Fibroblast of skin of right quadriceps (primary cell): ENCODE results near the gene STARD3.

Experiments
- DNase-seq: peaks from one replicate; pipeline ENCODE4 v3.0.0-alpha.2; 2013

The STARD3 gene

DNA sequence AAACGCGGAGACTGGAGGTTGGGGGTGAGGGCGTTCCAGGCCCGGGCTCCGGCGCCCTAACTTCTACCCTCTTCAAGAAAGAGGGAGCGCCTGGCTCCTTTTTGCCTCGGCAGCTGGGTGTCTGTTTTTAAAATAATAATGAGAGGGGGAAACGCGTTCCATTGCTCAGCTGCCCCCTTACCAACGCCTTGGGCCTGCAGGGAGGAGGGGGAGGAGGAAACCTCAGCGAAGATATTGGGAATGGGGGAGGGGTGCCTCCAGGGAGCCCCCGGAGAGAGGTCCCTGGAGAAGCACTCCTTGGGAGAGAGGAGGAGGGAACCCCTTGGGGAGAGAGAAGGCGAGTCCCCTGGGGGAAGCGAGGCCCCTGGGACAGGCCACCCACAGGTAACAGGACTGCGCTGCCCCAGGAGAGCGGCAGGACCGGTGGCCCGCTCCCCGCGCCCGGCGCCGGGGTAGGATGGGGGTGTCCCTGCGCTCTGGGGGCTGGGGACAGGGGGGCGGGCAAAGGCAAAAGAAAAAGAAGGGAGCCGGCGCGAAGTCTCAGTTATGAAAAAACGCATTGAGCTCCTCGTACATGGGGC, 31.9 kb upstream of the STARD3 start:
- DNase-seq = no peak

DNA sequence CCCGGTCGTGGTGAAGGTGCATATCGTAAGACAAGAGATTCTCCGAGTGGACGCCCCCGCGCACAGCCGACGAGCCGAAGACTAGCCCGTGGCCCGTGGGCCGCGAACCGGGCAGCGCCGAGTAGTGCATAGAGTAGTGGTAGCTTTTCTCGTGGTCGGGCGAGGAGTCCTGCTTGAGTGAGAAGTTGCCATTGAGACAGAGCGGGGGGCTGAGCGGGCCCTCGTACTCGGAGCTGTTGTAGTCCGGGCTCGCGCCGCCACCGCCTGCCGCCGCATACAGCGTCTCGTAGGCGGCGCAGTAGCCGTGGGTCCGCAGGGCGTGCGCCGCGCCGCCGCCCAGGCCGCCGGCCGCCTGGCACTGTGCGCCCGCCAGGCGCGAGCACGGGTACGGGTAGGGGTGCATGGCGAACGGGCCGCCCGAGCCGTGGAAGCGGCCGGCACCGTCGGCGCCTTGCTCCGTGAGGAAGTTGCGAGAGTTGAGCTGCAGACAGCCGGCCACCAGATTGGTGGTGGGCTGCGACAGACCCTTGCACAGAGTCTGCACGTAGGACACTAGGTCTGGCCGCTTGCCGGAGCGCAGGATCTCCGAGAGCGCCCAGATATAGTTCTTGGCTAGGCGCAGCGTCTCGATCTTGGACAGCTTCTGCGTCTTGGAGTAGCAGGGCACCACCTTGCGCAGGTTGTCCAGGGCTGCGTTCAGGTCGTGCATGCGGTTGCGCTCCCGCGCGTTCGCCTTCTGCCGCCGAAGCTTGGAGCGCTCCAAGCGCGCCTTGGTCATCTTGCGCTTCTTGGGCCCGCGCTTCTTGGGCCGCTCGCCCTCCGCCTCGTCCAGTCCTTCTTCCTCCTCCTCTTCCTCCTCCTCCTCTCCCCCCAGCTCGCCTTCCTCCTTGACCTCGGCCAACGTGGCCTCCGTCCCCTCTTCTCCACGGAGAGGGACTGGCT, 31.2 kb upstream of the STARD3 start:
- no peak for DNase-seq

- no peak for DNase-seq
Measured at GRCh38 chr17:39606434-39607056, 30.4 kb upstream of the STARD3 start.

DNA sequence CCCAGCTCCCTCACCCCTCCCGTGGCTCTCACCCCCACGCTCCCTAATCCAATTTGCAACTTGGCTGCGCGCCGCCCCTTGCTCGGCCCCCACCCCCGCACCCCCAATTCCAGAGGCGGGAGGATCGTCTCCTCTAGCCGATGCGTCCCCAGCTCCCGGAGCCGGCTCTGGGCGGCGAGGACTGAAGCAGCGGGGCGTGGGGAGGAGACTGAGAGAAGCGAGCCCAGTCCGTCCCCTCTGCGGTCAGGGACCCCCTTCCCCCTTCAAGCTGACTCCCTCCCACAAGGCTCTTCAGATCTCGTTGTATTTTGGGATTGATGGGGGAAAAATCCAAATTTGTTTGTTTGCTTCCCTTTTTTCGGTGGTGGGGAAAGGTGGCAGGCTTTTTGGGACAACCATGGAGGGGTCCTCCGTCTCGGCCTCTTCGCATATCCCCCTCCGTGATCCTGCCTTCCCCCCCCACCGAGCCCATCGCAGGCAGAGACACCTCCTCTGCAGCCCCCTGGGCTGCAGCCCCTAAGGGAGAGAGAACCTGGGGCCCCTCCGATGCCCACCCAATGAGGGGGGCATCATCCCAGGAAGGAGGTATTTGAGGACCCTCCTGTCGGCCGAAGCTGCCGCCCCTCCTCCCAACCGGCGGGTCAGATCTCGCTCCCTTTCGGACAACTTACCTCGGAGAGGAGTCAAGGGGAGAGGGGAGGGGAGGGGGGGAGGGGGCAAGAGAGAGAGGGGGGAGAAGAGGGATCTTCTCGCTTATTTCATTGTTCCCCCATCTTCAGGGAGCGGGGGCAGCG, 29.7 kb upstream of the STARD3 start:
- no peak for DNase-seq

- DNase-seq = no peak
Measured at GRCh38 chr17:39607851-39608130, 29.2 kb upstream of the STARD3 start, which contains the start of gene NEUROD2. NEUROD2 (minus strand) TSS chr17:39607920; CDS start chr17:39606599, 1,321 bp downstream.

- DNase-seq = no peak
Measured at GRCh38 chr17:39608142-39608981, 28.6 kb upstream of the STARD3 start.

GRCh38 chr17:39609416-39610025, 27.4 kb upstream of the STARD3 start:
- DNase-seq = no peak

- no peak for DNase-seq
Measured at GRCh38 chr17:39611401-39612112, 25.4 kb upstream of the STARD3 start.

- DNase-seq = no peak
Measured at GRCh38 chr17:39612291-39612894, 24.6 kb upstream of the STARD3 start.

- no peak for DNase-seq
Measured at GRCh38 chr17:39612935-39613464, 23.9 kb upstream of the STARD3 start.

- no peak for DNase-seq
Measured at GRCh38 chr17:39614545-39615157, 22.3 kb upstream of the STARD3 start.

DNA sequence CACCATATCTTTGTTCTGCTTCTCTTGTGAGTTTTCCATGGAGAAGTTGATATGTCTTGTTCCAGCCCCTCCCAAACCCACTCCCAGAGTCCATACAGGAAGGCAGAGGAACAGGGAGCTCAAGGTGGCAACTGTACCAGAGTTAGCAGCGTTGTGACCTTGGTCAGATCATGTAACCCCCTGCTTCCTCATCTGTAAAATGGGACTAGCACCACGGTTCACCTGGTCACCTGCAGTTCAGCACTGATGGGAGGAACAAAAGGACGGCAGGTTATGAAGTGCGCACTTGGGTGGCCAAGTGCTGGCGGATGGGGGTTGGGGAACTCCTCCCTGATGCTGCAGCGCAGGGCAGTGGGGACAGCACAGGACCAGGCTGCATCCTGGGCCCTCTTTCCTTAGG, 21.5 kb upstream of the STARD3 start:
- DNase-seq = no peak

- DNase-seq = no peak
Measured at GRCh38 chr17:39617100-39617445, 19.9 kb upstream of the STARD3 start.

- DNase-seq = peak; percentile 45
Measured at GRCh38 chr17:39617446-39618245, 19.3 kb upstream of the STARD3 start.

- no peak for DNase-seq
Measured at GRCh38 chr17:39618246-39618913, 18.6 kb upstream of the STARD3 start.

- no peak for DNase-seq
Measured at GRCh38 chr17:39618956-39619785, 17.8 kb upstream of the STARD3 start.

- DNase-seq = no peak
Measured at GRCh38 chr17:39619786-39620101, 17.2 kb upstream of the STARD3 start.
